ENCODE results near the gene SHROOM3.

- TF ChIP-seq JUN (IDR thresholded peaks at IDR 0.05) (no peak), NR3C1 (IDR thresholded peaks at IDR 0.05) (no peak), POLR2A (IDR thresholded peaks at IDR 0.05; ENCODE audit: low read length) (no peak), CTCF (IDR thresholded peaks at IDR 0.05) (no peak), CBX2 (IDR thresholded peaks at IDR 0.05; ENCODE audit: borderline replicate concordance, low read depth) (no peak), USF2 (IDR thresholded peaks at IDR 0.05) (no peak)
Observed at GRCh38 chr4:76823495-76823894, 388.5 kb downstream of the SHROOM3 start.
